ENCODE measurements around the gene CH25H.

DNA sequence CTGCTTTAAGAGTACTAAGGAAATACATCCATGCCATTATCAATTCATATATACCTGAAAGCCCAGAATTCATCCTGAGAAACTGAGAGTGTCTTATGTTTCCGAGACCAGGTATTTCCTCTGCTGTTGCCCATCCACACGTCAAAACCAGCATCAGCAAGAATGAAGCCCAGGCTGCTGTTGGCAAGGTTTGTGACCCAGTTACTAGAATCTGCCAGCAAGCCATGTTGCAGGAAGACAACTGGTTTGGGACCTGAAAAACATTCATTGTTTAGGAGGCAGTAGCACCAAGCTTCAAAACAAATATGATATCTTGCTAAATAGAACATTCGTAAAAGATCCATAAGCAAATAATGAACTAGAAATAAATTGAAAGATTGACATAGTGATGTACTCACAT, 21.0 kb upstream of the CH25H start:
- TF ChIP-seq, protein P1, sequence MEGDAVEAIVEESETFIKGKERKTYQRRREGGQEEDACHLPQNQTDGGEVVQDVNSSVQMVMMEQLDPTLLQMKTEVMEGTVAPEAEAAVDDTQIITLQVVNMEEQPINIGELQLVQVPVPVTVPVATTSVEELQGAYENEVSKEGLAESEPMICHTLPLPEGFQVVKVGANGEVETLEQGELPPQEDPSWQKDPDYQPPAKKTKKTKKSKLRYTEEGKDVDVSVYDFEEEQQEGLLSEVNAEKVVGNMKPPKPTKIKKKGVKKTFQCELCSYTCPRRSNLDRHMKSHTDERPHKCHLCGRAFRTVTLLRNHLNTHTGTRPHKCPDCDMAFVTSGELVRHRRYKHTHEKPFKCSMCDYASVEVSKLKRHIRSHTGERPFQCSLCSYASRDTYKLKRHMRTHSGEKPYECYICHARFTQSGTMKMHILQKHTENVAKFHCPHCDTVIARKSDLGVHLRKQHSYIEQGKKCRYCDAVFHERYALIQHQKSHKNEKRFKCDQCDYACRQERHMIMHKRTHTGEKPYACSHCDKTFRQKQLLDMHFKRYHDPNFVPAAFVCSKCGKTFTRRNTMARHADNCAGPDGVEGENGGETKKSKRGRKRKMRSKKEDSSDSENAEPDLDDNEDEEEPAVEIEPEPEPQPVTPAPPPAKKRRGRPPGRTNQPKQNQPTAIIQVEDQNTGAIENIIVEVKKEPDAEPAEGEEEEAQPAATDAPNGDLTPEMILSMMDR (conservative IDR thresholded peaks at IDR 0.05) = no peak
- TF ChIP-seq ZFX (IDR thresholded peaks at IDR 0.05) = no peak

Measured in C4-2B (cell line).